ENCODE data around the gene FER. TPM values are rescaled to one million over a fixed set of nuclear protein-coding genes. Genes with fewer than 3 reads are reported as not detected.

FER gene
- total RNA-seq, 1 experiment from 2014 or later = 18.0 TPM

DNA sequence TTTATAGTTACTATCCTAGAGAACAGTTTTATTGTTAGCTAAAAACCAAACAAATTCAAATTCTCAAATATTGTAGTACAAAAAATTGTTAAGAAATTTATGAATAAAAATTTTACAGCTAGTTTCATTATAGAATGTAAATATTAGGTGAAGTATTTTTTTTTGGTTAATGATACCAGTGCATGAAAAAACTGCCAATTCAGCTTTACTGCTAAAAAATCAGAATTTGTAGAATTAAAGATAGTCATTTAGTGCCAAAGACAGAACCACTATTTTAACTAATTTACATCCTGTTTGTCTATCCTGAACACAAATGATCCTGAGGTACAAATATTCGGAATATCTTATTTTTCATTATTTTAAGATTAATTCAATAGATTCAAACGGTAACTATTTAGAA is 202.6 kb downstream of the FER start:
- H3K9ac ChIP-seq (ENCODE audit: extremely low read depth, insufficient read length, low read length) = no peak overlapping the region
- H3K9me3 ChIP-seq (ENCODE audit: control insufficient read depth, low read depth, low read length) = no peaks in the 10 kb centered on the region
- H2BK5ac ChIP-seq (ENCODE audit: insufficient read length, low read length) = no peak overlapping the region
- no peak overlapping the region for H3K56ac ChIP-seq (ENCODE audit: insufficient read length, low read depth, low read length)
- no peak overlapping the region for H2BK120ac ChIP-seq (ENCODE audit: low read depth, low read length, poor library complexity, severe bottlenecking)
- no peak overlapping the region for H3K23ac ChIP-seq (ENCODE audit: insufficient read length, low read depth, low read length)
- H3K14ac ChIP-seq (ENCODE audit: insufficient read depth, low read length) = no peak overlapping the region
- no peaks in the 10 kb centered on the region for H3K27me3 ChIP-seq (ENCODE audit: insufficient read depth, low read length)
- no peak overlapping the region for H3K4ac ChIP-seq (ENCODE audit: low read depth, low read length)
- no peak overlapping the region for H3K18ac ChIP-seq (ENCODE audit: insufficient read length, low read depth, low read length)
- H4K20me1 ChIP-seq (ENCODE audit: control insufficient read depth, insufficient read depth, insufficient read length) = no peaks in the 10 kb centered on the region
- no peak overlapping the region for H3K27ac ChIP-seq (ENCODE audit: insufficient read length, low read depth, low read length)
- H3K4me3 Mint-ChIP-seq = no peak overlapping the region
- no peak overlapping the region for H2AK5ac ChIP-seq (ENCODE audit: insufficient read length, low read length)
- no peaks in the 10 kb centered on the region for H3K27me3 Mint-ChIP-seq (ENCODE audit: low read depth)
- H3K9me3 Mint-ChIP-seq = no peaks in the 10 kb centered on the region
- H3K79me1 ChIP-seq (ENCODE audit: insufficient read depth, low read depth, low read length, poor library complexity, severe bottlenecking) = no peaks in the 10 kb centered on the region
- no peak overlapping the region for H4K91ac ChIP-seq (ENCODE audit: insufficient read length, low read depth, low read length)
- no CpG with 5 or more reads among the region's 2 CpGs for WGBS (ENCODE audit: extremely low coverage, insufficient read length, low lambda C conversion rate)
- no peaks in the 10 kb centered on the region for H3K4me1 ChIP-seq (ENCODE audit: insufficient read depth, low read length)
- H4K5ac ChIP-seq (ENCODE audit: insufficient read length, low read depth, low read length) = no peak overlapping the region
- no peak overlapping the region for H3K4me2 ChIP-seq (ENCODE audit: insufficient read depth, insufficient read length, low read length)
- H4K8ac ChIP-seq (replicated peaks; ENCODE audit: insufficient read length, low read depth, low read length) = no peak overlapping the region
- H2AFZ ChIP-seq (ENCODE audit: low read length) = no peak overlapping the region
- H2BK20ac ChIP-seq (ENCODE audit: low read depth, low read length, poor library complexity, severe bottlenecking) = no peak overlapping the region
- H3K36me3 Mint-ChIP-seq (ENCODE audit: insufficient read depth in 1 of 3, low read depth in 3 of 3) = no peaks in the 10 kb centered on the region
- no peak for DNase-seq
- H3K23me2 ChIP-seq (ENCODE audit: insufficient read length, low read depth, low read length, poor library complexity, severe bottlenecking) = no peaks in the 10 kb centered on the region
- TF ChIP-seq, protein P1, sequence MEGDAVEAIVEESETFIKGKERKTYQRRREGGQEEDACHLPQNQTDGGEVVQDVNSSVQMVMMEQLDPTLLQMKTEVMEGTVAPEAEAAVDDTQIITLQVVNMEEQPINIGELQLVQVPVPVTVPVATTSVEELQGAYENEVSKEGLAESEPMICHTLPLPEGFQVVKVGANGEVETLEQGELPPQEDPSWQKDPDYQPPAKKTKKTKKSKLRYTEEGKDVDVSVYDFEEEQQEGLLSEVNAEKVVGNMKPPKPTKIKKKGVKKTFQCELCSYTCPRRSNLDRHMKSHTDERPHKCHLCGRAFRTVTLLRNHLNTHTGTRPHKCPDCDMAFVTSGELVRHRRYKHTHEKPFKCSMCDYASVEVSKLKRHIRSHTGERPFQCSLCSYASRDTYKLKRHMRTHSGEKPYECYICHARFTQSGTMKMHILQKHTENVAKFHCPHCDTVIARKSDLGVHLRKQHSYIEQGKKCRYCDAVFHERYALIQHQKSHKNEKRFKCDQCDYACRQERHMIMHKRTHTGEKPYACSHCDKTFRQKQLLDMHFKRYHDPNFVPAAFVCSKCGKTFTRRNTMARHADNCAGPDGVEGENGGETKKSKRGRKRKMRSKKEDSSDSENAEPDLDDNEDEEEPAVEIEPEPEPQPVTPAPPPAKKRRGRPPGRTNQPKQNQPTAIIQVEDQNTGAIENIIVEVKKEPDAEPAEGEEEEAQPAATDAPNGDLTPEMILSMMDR (conservative IDR thresholded peaks at IDR 0.05) = no peak
- H2BK12ac ChIP-seq (ENCODE audit: insufficient read length, low read depth, low read length) = no peak overlapping the region
- H3K79me2 ChIP-seq (ENCODE audit: insufficient read depth, low read length) = no peaks in the 10 kb centered on the region
- H2BK15ac ChIP-seq (ENCODE audit: low read depth, low read length) = no peak overlapping the region
- H3T11ph ChIP-seq (ENCODE audit: low read length) = no peak overlapping the region
- peaks cover 23 to 24% of the 10 kb centered on the region in 2 experiments for H3K4me1 Mint-ChIP-seq
- no peak overlapping the region for H3K27ac Mint-ChIP-seq
